Measurements from ENCODE around the gene IQCF6. TPM values are rescaled to one million over a fixed set of nuclear protein-coding genes. Genes with fewer than 3 reads are reported as not detected.
A peak's percentile ranks its signal among the peaks of the same experiment; 100 is the strongest.

Gene IQCF6
- total and polyA plus RNA-seq, 2 experiments from 2014 or later: not detected

GRCh38 chr3:51777985-51778384 lies 1.1 kb downstream of the IQCF6 start:
- TF ChIP-seq ETS1 (IDR thresholded peaks at IDR 0.05): no peak
- TF ChIP-seq EZH2 (IDR thresholded peaks at IDR 0.05; ENCODE audit: low read depth, unreplicated experiment): no peak
- TF ChIP-seq POLR2AphosphoS5 (IDR thresholded peaks at IDR 0.05; ENCODE audit: low read depth): no peak
- Histone ChIP-seq H3K36me3 (ENCODE audit: insufficient read depth) (no peaks in the 10 kb centered on the region), H3K79me2 (replicated peaks; ENCODE audit: insufficient read depth) (no peaks in the 10 kb centered on the region), H3K4me2 (no peak overlapping the region), H4K20me1 (replicated peaks; ENCODE audit: insufficient read depth) (no peaks in the 10 kb centered on the region), H3K27me3 (ENCODE audit: insufficient read depth) (no peaks in the 10 kb centered on the region), H2AFZ (no peak overlapping the region), H3F3A (replicated peaks; ENCODE audit: low read depth) (no peaks in the 10 kb centered on the region), H3K9me2 (ENCODE audit: insufficient read depth) (no peaks in the 10 kb centered on the region), H3K4me3 (no peak overlapping the region), H3K4me1 (ENCODE audit: insufficient read depth) (peaks cover 4% of the 10 kb centered on the region; the same call in 1 of the 2 replicates), H3K27ac (ENCODE audit: low read depth) (no peak overlapping the region)
- H3K36me3 Mint-ChIP-seq (ENCODE audit: low read depth): no peaks in the 10 kb centered on the region; the same call in 1 of the 3 replicates
- ATAC-seq: no peak
- H3K27ac Mint-ChIP-seq: no peak overlapping the region
- no peaks in the 10 kb centered on the region; the same call in 2 of the 3 replicates for H3K9me3 Mint-ChIP-seq
- DNase-seq (ENCODE audit: low spot score): no peak
- H3K27me3 Mint-ChIP-seq (ENCODE audit: insufficient read depth, low read depth, poor library complexity): peaks cover 2% of the 10 kb centered on the region
- H3K4me1 Mint-ChIP-seq: peaks cover 10% of the 10 kb centered on the region
- H3K4me3 Mint-ChIP-seq: no peak overlapping the region

GRCh38 chr3:51773529-51774056 lies 5.4 kb downstream of the IQCF6 start:
- H3K79me2 ChIP-seq (replicated peaks; ENCODE audit: insufficient read depth): no peaks in the 10 kb centered on the region
- Mint-ChIP-seq H3K36me3 (ENCODE audit: low read depth) (no peaks in the 10 kb centered on the region; the same call in 1 of the 3 replicates), H3K4me1 (peaks cover 11% of the 10 kb centered on the region; the same call in 2 of the 3 replicates), H3K27me3 (ENCODE audit: insufficient read depth, low read depth, poor library complexity) (peaks cover 2% of the 10 kb centered on the region), H3K27ac (no peak overlapping the region), H3K4me3 (no peak overlapping the region), H3K9me3 (no peaks in the 10 kb centered on the region; the same call in 2 of the 3 replicates)
- H3K36me3 ChIP-seq (ENCODE audit: insufficient read depth): no peaks in the 10 kb centered on the region
- no peak overlapping the region for H3K27ac ChIP-seq (ENCODE audit: low read depth)
- H3K27me3 ChIP-seq (ENCODE audit: insufficient read depth): no peaks in the 10 kb centered on the region
- H2AFZ ChIP-seq: 0 out of 2 replicates have a peak overlapping the region, but pooled peaks have one; percentile 1
- peak; percentile 88 for ATAC-seq
- no peaks in the 10 kb centered on the region for H4K20me1 ChIP-seq (replicated peaks; ENCODE audit: insufficient read depth)
- TF ChIP-seq POLR2AphosphoS5 (IDR thresholded peaks at IDR 0.05; ENCODE audit: low read depth): no peak
- TF ChIP-seq REST (IDR thresholded peaks at IDR 0.05; ENCODE audit: unreplicated experiment): no peak
- TF ChIP-seq ZNF331 (CRISPR knock-in tag; IDR thresholded peaks at IDR 0.05; ENCODE audit: low read depth): no peak
- TF ChIP-seq ZNF462 (CRISPR knock-in tag; IDR thresholded peaks at IDR 0.05): no peak
- TF ChIP-seq STAT1 (IDR thresholded peaks at IDR 0.05; ENCODE audit: unreplicated experiment): no peak
- TF ChIP-seq CREB1 (CRISPR knock-in tag; IDR thresholded peaks at IDR 0.05; ENCODE audit: low read depth): no peak
- no peak for TF ChIP-seq EZH2phosphoT487 (IDR thresholded peaks at IDR 0.05; ENCODE audit: unreplicated experiment)
- no peak for TF ChIP-seq EZH2 (IDR thresholded peaks at IDR 0.05; ENCODE audit: low read depth, unreplicated experiment)
- TF ChIP-seq JUNB (IDR thresholded peaks at IDR 0.05; ENCODE audit: unreplicated experiment): no peak
- no peak for TF ChIP-seq NANOG (IDR thresholded peaks at IDR 0.05; ENCODE audit: borderline replicate concordance)
- no peak overlapping the region for H3K4me3 ChIP-seq
- H3K9me2 ChIP-seq (ENCODE audit: insufficient read depth): peaks cover 4% of the 10 kb centered on the region; the same call in 1 of the 2 replicates
- peaks cover 5% of the 10 kb centered on the region; the same call in 1 of the 2 replicates for H3K4me1 ChIP-seq (ENCODE audit: insufficient read depth)
- peak overlapping the region; percentile 23; the same call in 1 of the 2 replicates for H3K4me2 ChIP-seq
- H3F3A ChIP-seq (replicated peaks; ENCODE audit: low read depth): no peaks in the 10 kb centered on the region
- peak; percentile 53 for DNase-seq (ENCODE audit: low spot score)
